IPS-15b (cell line): Measurements from ENCODE around the gene SPSB1.

Source experiments
- H3K27me3 ChIP-seq: one replicate; pipeline ENCODE4 v1.6.1; 2013; ENCODE audit warnings: low read length; ENCODE audit not compliant: control insufficient read depth, insufficient read depth
- H3K36me3 ChIP-seq: one replicate; pipeline ENCODE4 v1.6.1; 2013; ENCODE audit warnings: low read length; ENCODE audit not compliant: control insufficient read depth, insufficient read depth
- H3K4me1 ChIP-seq: one replicate; pipeline ENCODE4 v1.6.1; 2013; ENCODE audit warnings: mild to moderate bottlenecking, low read length; ENCODE audit not compliant: control insufficient read depth, insufficient read depth
- H3K4me3 ChIP-seq: one replicate; pipeline ENCODE4 v1.5.1; 2013; ENCODE audit warnings: low read depth, low read length
- H3K9ac ChIP-seq: one replicate; pipeline ENCODE4 v1.6.1; 2013; ENCODE audit warnings: low read depth, mild to moderate bottlenecking, low read length
- H3K9me3 ChIP-seq: one replicate; pipeline ENCODE4 v1.6.1; 2013; ENCODE audit warnings: mild to moderate bottlenecking, low read length; ENCODE audit not compliant: control insufficient read depth, insufficient read depth

SPSB1 gene

GRCh38 chr1:9271861-9272595, 20.7 kb upstream of the SPSB1 start:
- no peak overlapping the region for H3K9ac ChIP-seq
- H3K9me3 ChIP-seq = no peaks in the 10 kb centered on the region
- no peaks in the 10 kb centered on the region for H3K4me1 ChIP-seq
- no peak overlapping the region for H3K4me3 ChIP-seq
- H3K36me3 ChIP-seq = no peaks in the 10 kb centered on the region
- no peaks in the 10 kb centered on the region for H3K27me3 ChIP-seq

GRCh38 chr1:9273177-9273576, 19.5 kb upstream of the SPSB1 start:
- Histone ChIP-seq H3K4me1 (no peaks in the 10 kb centered on the region), H3K4me3 (no peak overlapping the region), H3K9me3 (no peaks in the 10 kb centered on the region), H3K36me3 (no peaks in the 10 kb centered on the region), H3K27me3 (no peaks in the 10 kb centered on the region), H3K9ac (no peak overlapping the region)

GRCh38 chr1:9275161-9275560, 17.5 kb upstream of the SPSB1 start:
- Histone ChIP-seq H3K4me1 (peaks cover 2% of the 10 kb centered on the region), H3K9ac (no peak overlapping the region), H3K4me3 (no peak overlapping the region), H3K27me3 (no peaks in the 10 kb centered on the region), H3K9me3 (no peaks in the 10 kb centered on the region), H3K36me3 (no peaks in the 10 kb centered on the region)

GRCh38 chr1:9275567-9276034, 17.1 kb upstream of the SPSB1 start:
- H3K27me3 ChIP-seq = no peaks in the 10 kb centered on the region
- H3K4me1 ChIP-seq = peaks cover 2% of the 10 kb centered on the region
- H3K4me3 ChIP-seq = no peak overlapping the region
- H3K36me3 ChIP-seq = no peaks in the 10 kb centered on the region
- no peaks in the 10 kb centered on the region for H3K9me3 ChIP-seq
- H3K9ac ChIP-seq = no peak overlapping the region

- H3K9me3 ChIP-seq = no peaks in the 10 kb centered on the region
- H3K4me1 ChIP-seq = peaks cover 2% of the 10 kb centered on the region
- no peaks in the 10 kb centered on the region for H3K36me3 ChIP-seq
- no peaks in the 10 kb centered on the region for H3K27me3 ChIP-seq
- no peak overlapping the region for H3K4me3 ChIP-seq
- no peak overlapping the region for H3K9ac ChIP-seq
These were observed 14.6 kb upstream of the SPSB1 start for GRCh38 chr1:9278116-9278515.

GRCh38 chr1:9278585-9279153, 14.0 kb upstream of the SPSB1 start:
- H3K4me3 ChIP-seq = no peak overlapping the region
- H3K9me3 ChIP-seq = no peaks in the 10 kb centered on the region
- H3K36me3 ChIP-seq = no peaks in the 10 kb centered on the region
- H3K4me1 ChIP-seq = peaks cover 2% of the 10 kb centered on the region
- H3K27me3 ChIP-seq = no peaks in the 10 kb centered on the region
- H3K9ac ChIP-seq = no peak overlapping the region

- no peak overlapping the region for H3K4me3 ChIP-seq
- H3K9ac ChIP-seq = no peak overlapping the region
- no peaks in the 10 kb centered on the region for H3K36me3 ChIP-seq
- peaks cover 2% of the 10 kb centered on the region for H3K4me1 ChIP-seq
- no peaks in the 10 kb centered on the region for H3K27me3 ChIP-seq
- H3K9me3 ChIP-seq = no peaks in the 10 kb centered on the region
These were observed 13.4 kb upstream of the SPSB1 start for GRCh38 chr1:9279172-9279840.

- H3K36me3 ChIP-seq = no peaks in the 10 kb centered on the region
- no peak overlapping the region for H3K9ac ChIP-seq
- no peaks in the 10 kb centered on the region for H3K9me3 ChIP-seq
- H3K4me1 ChIP-seq = peaks cover 2% of the 10 kb centered on the region
- no peak overlapping the region for H3K4me3 ChIP-seq
- H3K27me3 ChIP-seq = no peaks in the 10 kb centered on the region
These were observed 12.5 kb upstream of the SPSB1 start for GRCh38 chr1:9280015-9280860.

- no peak overlapping the region for H3K9ac ChIP-seq
- H3K36me3 ChIP-seq = no peaks in the 10 kb centered on the region
- H3K9me3 ChIP-seq = no peaks in the 10 kb centered on the region
- no peaks in the 10 kb centered on the region for H3K27me3 ChIP-seq
- H3K4me3 ChIP-seq = no peak overlapping the region
- H3K4me1 ChIP-seq = peaks cover 2% of the 10 kb centered on the region
These were observed 11.4 kb upstream of the SPSB1 start for GRCh38 chr1:9281071-9281827.

GRCh38 chr1:9281908-9282695, 10.6 kb upstream of the SPSB1 start:
- no peaks in the 10 kb centered on the region for H3K27me3 ChIP-seq
- H3K4me1 ChIP-seq = peaks cover 2% of the 10 kb centered on the region
- H3K9me3 ChIP-seq = no peaks in the 10 kb centered on the region
- no peaks in the 10 kb centered on the region for H3K36me3 ChIP-seq
- no peak overlapping the region for H3K9ac ChIP-seq
- no peak overlapping the region for H3K4me3 ChIP-seq
